Bone marrow (tissue), 2 donors: ENCODE data around the gene ZNF587.
"Not testable (repeated sequence)": the region's sequence is repeated elsewhere in the genome, so short reads cannot be mapped to it uniquely, and the experiment has no call there.

Source experiments
- DNase-seq, 2 donors: peaks; one replicate each; lab custom pipeline; 2025; lab: John Stamatoyannopoulos, UW

The ZNF587 gene

GRCh38 chr19:57823155-57823554 is 26.5 kb upstream of the ZNF587 start:
- not testable (repeated sequence) for DNase-seq

- not testable (repeated sequence) for DNase-seq
Measured at GRCh38 chr19:57823608-57824007, 26.1 kb upstream of the ZNF587 start.

GRCh38 chr19:57825511-57825910 is 24.1 kb upstream of the ZNF587 start:
- no peak for DNase-seq

GRCh38 chr19:57829316-57829715 is 20.3 kb upstream of the ZNF587 start:
- no peak for DNase-seq

- peak in 1 of 2 donors; percentile 3 for DNase-seq
Measured at GRCh38 chr19:57830071-57830602, 19.5 kb upstream of the ZNF587 start, which contains the start of gene ZNF587B. TSS of gene ZNF587B (plus strand) at chr19:57830299. CDS start at chr19:57830529, 230 bp downstream.

- not testable (repeated sequence) for DNase-seq
Measured at GRCh38 chr19:57836991-57837390, 12.7 kb upstream of the ZNF587 start.

DNA sequence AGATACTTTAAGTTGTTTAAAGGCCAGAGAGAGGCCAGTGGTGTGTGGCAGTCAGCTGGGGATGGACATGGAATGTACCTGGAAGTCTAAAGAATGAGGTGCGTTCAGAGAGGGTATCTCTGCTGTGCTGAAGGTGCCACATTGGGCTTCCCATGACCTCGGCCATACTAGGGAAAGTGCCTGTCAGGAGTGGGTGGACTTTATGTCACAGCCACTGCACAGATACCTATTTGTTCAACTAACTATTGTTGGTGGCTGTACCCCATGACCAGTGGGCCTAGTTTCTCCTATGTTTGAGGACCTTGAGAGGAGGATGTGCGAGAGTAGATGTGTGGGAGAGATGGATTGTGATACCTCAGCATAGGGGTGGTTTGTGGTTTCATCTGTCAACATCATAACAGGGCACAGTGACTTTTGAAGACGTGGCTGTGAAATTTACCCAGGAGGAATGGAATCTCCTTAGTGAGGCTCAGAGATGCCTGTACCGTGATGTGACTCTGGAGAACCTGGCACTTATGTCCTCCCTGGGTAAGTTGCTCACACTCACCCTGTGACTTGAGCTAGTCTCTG is 11.0 kb upstream of the ZNF587 start:
- DNase-seq: not testable (repeated sequence)

DNA sequence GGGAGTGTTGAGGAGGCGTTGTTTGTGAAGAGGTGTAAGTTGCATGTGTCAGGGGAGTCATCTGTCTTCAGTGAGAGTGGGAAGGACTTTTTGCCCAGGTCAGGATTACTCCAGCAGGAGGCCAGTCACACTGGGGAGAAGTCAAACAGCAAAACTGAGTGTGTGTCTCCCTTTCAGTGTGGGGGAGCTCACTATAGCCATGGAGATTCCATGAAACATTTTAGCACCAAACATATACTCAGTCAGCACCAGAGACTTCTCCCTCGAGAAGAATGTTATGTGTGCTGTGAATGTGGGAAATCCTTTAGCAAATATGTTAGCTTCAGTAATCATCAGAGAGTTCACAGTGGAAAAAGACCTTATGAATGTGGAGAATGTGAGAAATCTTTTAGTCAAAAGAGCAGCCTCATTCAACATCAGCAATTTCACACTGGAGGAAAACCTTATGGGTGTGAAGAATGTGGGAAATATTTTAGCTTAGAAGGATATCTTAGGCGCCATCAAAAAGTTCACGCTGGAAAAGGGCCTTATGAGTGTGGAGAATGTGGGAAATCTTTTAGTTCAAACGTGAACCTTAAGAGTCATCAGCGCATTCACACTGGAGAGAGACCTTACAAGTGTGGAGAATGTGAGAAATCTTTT is 8.4 kb upstream of the ZNF587 start:
- no peak for DNase-seq

- not testable (repeated sequence) for DNase-seq
Measured at GRCh38 chr19:57847164-57847563, 2.5 kb upstream of the ZNF587 start.

DNA sequence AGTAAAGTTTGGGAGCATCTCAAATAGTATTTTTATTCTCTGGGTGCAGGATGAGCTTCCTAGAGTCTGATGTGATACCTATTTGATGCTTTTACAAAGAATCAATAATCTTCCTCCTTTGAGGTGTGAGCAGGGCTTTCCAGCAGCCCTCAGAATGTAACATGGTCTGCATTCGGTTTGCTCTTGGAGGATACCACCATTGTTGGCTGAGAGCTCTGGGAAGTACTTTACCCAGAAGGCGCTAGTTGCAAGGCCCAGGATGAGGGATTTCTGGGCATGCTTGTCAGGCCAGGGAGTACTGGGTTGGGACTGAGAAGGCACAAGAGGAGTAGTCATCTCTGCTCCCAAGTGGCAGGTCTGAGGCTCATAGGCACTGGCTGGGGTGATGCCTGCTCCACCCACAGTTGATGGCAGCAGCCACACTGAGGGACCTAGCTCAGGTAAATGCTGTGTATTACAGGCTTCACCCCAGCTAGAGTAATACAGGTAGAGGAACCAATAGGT is 445 bp upstream of the ZNF587 start:
- DNase-seq: not testable (repeated sequence)

- DNase-seq: no peak
Measured at GRCh38 chr19:57850553-57851017, 926 bp downstream of the ZNF587 start.

DNA sequence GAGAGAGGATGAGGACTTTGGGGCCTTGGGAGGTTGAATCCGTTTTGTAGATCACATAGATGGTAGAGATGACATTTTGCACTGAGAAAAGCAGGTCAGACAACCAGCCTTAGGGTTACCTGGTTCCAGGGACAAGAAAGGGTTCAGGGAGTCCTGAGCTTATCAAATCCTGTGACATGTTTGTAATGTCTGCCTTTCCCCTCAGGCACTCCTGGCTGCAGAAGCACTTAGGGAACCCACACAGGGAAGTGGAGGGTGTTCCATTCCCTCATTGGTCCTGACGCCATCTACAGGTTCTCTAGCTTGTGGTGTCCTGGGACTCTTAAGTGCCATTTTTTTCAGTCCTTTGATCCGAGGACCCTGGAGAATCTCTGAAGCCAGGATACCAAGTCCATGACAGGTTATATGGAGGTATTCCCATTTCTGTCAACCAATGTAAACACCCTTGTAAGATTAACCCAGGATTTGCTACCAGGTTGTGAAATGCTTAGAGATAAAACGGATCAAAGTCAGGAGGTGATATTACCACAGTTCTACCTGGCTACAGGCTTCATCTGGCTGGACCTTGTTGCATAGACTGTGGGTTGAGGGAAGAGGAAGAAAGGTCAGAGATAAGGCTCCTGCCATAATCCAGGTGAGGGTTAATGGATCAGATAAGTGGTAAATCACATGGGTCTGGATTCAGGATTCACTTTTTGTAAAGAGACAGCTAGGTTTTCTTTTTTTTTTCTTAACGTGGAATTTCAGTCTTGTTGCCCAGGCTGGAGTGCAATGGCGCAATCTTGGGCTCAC is 2.3 kb downstream of the ZNF587 start:
- not testable (repeated sequence) for DNase-seq

DNA sequence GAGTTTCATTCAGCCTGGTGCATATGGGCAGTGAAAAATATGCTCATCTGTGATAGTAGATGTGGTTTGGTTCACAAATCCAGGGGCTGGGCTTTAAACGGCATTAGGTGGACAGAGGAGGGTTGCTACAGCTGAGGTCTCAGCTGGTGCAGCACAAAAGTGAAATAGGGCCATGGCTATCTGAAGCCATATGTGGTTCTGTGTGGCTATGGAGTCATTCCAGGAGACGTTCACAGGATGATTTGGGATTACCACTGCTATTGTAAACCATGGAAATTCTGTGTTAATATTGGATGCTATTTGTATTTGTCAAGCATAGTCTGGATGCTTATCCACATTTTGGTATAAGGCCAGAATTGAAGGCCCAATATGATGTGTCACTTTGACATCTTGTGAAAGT is 4.5 kb downstream of the ZNF587 start:
- not testable (repeated sequence) for DNase-seq

- not testable (repeated sequence) for DNase-seq
Measured at GRCh38 chr19:57862351-57862750, 12.7 kb downstream of the ZNF587 start.

GRCh38 chr19:57867868-57868492 is 18.3 kb downstream of the ZNF587 start:
- no peak for DNase-seq

GRCh38 chr19:57869655-57870054 is 20.0 kb downstream of the ZNF587 start:
- not testable (repeated sequence) for DNase-seq

GRCh38 chr19:57870225-57870624 is 20.6 kb downstream of the ZNF587 start:
- no peak for DNase-seq

GRCh38 chr19:57872450-57872849 is 22.8 kb downstream of the ZNF587 start:
- DNase-seq: no peak

- DNase-seq: not testable (repeated sequence)
Measured at GRCh38 chr19:57873883-57874799, 24.5 kb downstream of the ZNF587 start.

- no peak for DNase-seq
Measured at GRCh38 chr19:57886046-57886445, 36.4 kb downstream of the ZNF587 start.
